Measurements from ENCODE around the gene DISP2.

- TF ChIP-seq POLR2AphosphoS5 (IDR thresholded peaks at IDR 0.05; ENCODE audit: control insufficient read depth, insufficient read depth, low read depth, low read length) (no peak), ESRRA (IDR thresholded peaks at IDR 0.05; ENCODE audit: borderline replicate concordance, low read depth) (no peak), EHMT2 (IDR thresholded peaks at IDR 0.05) (no peak), ZNF717 (CRISPR knock-in tag; IDR thresholded peaks at IDR 0.05) (no peak)
Measured at GRCh38 chr15:40413036-40413435, 55.0 kb downstream of the DISP2 start.

All from K562 (cell line).